Astrocyte (in vitro differentiated cells and primary cell): ENCODE measurements around the gene EVA1C.

ENCODE experiments used
- EZH2 ChIP-seq: IDR thresholded peaks from 2 replicates; pipeline ENCODE4 v1.6.1; 2012; ENCODE audit warnings: mild to moderate bottlenecking, low read length, inconsistent platforms; ENCODE audit not compliant: insufficient read depth
- TF ChIP-seq, protein P1 (sequence below): IDR thresholded peaks from 2 replicates; pipeline ENCODE4 v1.5.1; 2011; ENCODE audit warnings: low read depth, mild to moderate bottlenecking, inconsistent platforms, low read length, moderate library complexity; ENCODE audit not compliant: insufficient read depth

DNA sequence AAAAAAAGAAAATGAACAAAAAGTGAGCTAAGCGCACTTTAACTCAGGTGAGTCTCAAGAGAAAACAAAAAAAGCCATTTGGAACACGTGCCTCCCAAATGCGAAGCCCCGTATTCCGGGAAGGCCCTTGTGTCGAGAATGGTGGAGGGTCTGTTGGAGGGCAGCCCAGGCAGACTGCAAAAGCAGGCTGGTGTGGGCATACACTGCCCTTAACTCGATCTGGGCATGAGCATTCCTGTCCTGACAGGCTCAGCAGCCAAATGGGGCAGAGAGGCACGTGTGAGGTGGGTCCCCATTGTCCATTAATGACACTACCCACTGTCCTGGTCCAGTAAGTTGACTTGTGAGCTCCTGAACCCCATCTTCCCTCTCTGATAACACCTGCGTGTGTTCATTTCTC lies 57.7 kb downstream of the EVA1C start:
- TF ChIP-seq, protein P1, sequence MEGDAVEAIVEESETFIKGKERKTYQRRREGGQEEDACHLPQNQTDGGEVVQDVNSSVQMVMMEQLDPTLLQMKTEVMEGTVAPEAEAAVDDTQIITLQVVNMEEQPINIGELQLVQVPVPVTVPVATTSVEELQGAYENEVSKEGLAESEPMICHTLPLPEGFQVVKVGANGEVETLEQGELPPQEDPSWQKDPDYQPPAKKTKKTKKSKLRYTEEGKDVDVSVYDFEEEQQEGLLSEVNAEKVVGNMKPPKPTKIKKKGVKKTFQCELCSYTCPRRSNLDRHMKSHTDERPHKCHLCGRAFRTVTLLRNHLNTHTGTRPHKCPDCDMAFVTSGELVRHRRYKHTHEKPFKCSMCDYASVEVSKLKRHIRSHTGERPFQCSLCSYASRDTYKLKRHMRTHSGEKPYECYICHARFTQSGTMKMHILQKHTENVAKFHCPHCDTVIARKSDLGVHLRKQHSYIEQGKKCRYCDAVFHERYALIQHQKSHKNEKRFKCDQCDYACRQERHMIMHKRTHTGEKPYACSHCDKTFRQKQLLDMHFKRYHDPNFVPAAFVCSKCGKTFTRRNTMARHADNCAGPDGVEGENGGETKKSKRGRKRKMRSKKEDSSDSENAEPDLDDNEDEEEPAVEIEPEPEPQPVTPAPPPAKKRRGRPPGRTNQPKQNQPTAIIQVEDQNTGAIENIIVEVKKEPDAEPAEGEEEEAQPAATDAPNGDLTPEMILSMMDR = no peak
- TF ChIP-seq EZH2 = no peak
